HL-60 (cell line): Measurements from ENCODE around the gene PLEKHA8.

ENCODE experiments used
- DNase-seq, 2 experiments: peaks; one replicate each; pipeline ENCODE4 v3.0.0-alpha.2; 2010 to 2020; ENCODE audit warnings: low read depth in 1 of 2, low spot score in 1 of 2
- H3K27ac ChIP-seq: fragments of 250-450 bp; sonication (Bioruptor Pico); replicated peaks from 2 replicates; pipeline ENCODE4 v1.5.1; 2020; ENCODE audit warnings: mild to moderate bottlenecking, moderate library complexity
- H3K27me3 ChIP-seq: fragments of 250-450 bp; sonication (Bioruptor Pico); 2 replicates; pipeline ENCODE4 v1.5.1; 2021; ENCODE audit warnings: mild to moderate bottlenecking, moderate library complexity; ENCODE audit not compliant: insufficient read depth, poor library complexity, severe bottlenecking
- H3K4me3 ChIP-seq: replicated peaks from 2 replicates; pipeline ENCODE4 v1.5.1; 2011; ENCODE audit warnings: mild to moderate bottlenecking, control low read depth, low read length; ENCODE audit not compliant: insufficient read depth
- CTCF ChIP-seq: IDR thresholded peaks from one replicate; pipeline ENCODE4 v1.5.1; 2011; ENCODE audit warnings: low read length, control low read depth, inconsistent platforms; ENCODE audit not compliant: insufficient read depth
- GABPA ChIP-seq: IDR thresholded peaks from 2 replicates; pipeline ENCODE4 v1.6.1; 2012; ENCODE audit warnings: low read depth
- POLR2AphosphoS5 ChIP-seq: IDR thresholded peaks from 2 replicates; pipeline ENCODE4 v1.6.1; 2012; ENCODE audit warnings: low read depth
- SPI1 ChIP-seq: IDR thresholded peaks from 2 replicates; pipeline ENCODE4 v1.6.1; 2012; ENCODE audit warnings: low read depth, mild to moderate bottlenecking, borderline replicate concordance
- TF ChIP-seq, protein P1 (sequence below): IDR thresholded peaks from 2 replicates; pipeline ENCODE4 v1.6.1; 2012; ENCODE audit warnings: low read depth; ENCODE audit not compliant: insufficient replicate concordance

PLEKHA8 gene

DNA sequence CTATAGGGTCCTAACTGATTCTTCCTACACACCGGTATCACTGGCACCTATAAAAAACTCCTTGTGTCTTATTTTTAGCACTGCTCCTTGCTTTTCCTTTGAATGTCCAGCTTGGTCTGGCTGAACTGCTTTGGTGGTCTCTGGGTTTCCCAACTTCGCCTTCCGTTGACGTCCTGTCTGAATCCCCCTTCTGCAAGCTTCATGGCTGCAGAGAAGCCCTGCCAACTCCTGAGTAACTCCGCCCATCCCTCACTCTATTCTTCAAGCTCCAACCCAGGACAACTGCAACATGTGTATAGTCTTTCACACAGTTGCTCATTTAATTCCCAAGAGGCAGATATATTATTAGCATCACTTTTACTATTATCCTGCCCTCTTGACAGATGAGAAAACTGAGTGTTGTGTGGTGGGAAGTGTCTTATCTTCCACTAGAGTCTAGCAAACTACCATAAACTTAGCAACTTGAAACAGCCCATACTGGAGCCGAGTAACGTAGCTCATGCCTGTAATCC lies 147.5 kb downstream of the PLEKHA8 start:
- no peak overlapping the region for H3K4me3 ChIP-seq
- TF ChIP-seq, protein P1, sequence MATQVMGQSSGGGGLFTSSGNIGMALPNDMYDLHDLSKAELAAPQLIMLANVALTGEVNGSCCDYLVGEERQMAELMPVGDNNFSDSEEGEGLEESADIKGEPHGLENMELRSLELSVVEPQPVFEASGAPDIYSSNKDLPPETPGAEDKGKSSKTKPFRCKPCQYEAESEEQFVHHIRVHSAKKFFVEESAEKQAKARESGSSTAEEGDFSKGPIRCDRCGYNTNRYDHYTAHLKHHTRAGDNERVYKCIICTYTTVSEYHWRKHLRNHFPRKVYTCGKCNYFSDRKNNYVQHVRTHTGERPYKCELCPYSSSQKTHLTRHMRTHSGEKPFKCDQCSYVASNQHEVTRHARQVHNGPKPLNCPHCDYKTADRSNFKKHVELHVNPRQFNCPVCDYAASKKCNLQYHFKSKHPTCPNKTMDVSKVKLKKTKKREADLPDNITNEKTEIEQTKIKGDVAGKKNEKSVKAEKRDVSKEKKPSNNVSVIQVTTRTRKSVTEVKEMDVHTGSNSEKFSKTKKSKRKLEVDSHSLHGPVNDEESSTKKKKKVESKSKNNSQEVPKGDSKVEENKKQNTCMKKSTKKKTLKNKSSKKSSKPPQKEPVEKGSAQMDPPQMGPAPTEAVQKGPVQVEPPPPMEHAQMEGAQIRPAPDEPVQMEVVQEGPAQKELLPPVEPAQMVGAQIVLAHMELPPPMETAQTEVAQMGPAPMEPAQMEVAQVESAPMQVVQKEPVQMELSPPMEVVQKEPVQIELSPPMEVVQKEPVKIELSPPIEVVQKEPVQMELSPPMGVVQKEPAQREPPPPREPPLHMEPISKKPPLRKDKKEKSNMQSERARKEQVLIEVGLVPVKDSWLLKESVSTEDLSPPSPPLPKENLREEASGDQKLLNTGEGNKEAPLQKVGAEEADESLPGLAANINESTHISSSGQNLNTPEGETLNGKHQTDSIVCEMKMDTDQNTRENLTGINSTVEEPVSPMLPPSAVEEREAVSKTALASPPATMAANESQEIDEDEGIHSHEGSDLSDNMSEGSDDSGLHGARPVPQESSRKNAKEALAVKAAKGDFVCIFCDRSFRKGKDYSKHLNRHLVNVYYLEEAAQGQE = no peak
- no peak for TF ChIP-seq CTCF
- no peak for TF ChIP-seq SPI1
- TF ChIP-seq GABPA = no peak
- TF ChIP-seq POLR2AphosphoS5 = no peak
- no peak for DNase-seq
- H3K27me3 ChIP-seq = no peaks in the 10 kb centered on the region
- H3K27ac ChIP-seq = no peak overlapping the region

DNA sequence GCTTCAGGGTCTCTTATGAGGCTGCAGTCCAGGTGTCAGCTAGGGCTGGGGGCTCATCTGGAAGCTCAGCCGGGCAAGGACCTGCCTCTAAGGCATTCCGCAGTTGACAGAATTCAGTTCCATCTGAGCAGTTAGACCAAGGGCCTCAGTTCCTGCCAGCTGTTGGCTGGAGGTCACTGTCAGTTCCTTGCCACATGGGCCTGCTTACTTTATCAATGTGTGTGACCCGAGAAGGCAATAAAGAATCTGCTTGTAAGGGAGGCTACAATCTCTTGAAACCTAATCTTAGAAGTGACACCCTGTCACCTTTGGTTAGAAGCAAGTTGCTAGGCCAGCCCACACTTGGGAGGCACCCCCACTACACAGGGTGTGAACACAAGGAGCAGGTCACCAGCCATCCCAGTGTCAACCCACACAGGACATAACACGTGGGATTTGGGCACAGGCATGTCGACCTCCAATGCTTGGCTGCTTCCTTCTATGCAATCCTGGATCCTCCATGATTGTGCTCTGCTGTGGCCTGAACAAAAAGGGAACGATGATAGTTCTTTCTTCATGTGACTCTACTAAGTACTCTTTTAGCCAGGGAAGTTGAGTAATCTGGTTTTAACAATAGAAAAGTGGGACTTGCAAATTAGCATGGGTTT lies 148.4 kb downstream of the PLEKHA8 start:
- Histone ChIP-seq H3K27ac (no peak overlapping the region; the same call in 1 of the 2 replicates), H3K4me3 (no peak overlapping the region), H3K27me3 (no peaks in the 10 kb centered on the region)
- TF ChIP-seq, protein P1 = no peak
- DNase-seq = peak in 1 of 2 experiments; percentile 40

DNA sequence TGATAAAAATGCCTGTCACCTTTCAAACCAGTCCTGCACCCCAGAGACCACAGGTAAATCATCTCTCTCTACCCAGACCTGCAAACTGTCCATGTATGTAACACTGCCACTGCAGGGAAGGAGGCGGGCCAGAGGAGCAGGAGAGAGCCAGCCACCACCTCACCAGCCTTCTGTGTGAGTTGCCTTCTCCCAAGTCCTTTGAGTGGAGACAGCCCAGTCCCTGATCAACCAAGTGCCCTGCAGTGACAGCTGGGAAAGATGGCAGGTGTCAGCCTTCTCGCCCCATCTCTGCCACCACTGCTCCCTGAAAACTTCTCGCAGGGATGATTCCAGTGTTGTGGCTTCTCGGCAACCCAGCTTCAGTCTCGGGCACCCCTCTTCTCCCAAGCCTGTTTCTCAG lies 149.0 kb downstream of the PLEKHA8 start:
- H3K27ac ChIP-seq = no peak overlapping the region; the same call in 1 of the 2 replicates
- no peak for TF ChIP-seq GABPA
- no peak for TF ChIP-seq SPI1
- no peak for TF ChIP-seq CTCF
- no peak for TF ChIP-seq POLR2AphosphoS5
- TF ChIP-seq, protein P1 = no peak
- H3K27me3 ChIP-seq = no peaks in the 10 kb centered on the region
- no peak overlapping the region for H3K4me3 ChIP-seq
- no peak for DNase-seq
